GM10266 (cell line): ENCODE data around the gene GDF15.

Experiments
- DNase-seq: peaks from one replicate; pipeline ENCODE4 v3.0.0; 2012; ENCODE audit errors: extremely low spot score
- CTCF ChIP-seq: IDR thresholded peaks from 2 replicates; pipeline ENCODE4 v1.5.1; 2012; ENCODE audit warnings: mild to moderate bottlenecking, low read depth; ENCODE audit not compliant: control insufficient read depth, insufficient read depth; ENCODE audit errors: missing control alignments

GDF15 gene

GRCh38 chr19:18384775-18385174 lies 1.2 kb upstream of the GDF15 start:
- no peak for DNase-seq
- no peak for TF ChIP-seq CTCF

GRCh38 chr19:18385359-18385674 lies 641 bp upstream of the GDF15 start:
- DNase-seq, result no peak
- no peak for TF ChIP-seq CTCF

- TF ChIP-seq CTCF, result no peak
- DNase-seq, result no peak
Measured at GRCh38 chr19:18386543-18387271, 749 bp downstream of the GDF15 start.

GRCh38 chr19:18388100-18388959 lies 2.4 kb downstream of the GDF15 start:
- peak; percentile 100 for TF ChIP-seq CTCF
- peak; percentile 90 for DNase-seq

GRCh38 chr19:18388960-18389725 lies 3.2 kb downstream of the GDF15 start:
- DNase-seq, result no peak
- no peak for TF ChIP-seq CTCF

- no peak for DNase-seq
- TF ChIP-seq CTCF, result no peak
Measured at GRCh38 chr19:18389726-18390064, 3.7 kb downstream of the GDF15 start.
